HG02610 (cell line): ENCODE results near the gene DDA1.
A peak's percentile ranks its signal among the peaks of the same experiment; 100 is the strongest.
"Not testable (repeated sequence)": the region's sequence is repeated elsewhere in the genome, so short reads cannot be mapped to it uniquely, and the experiment has no call there.

Source experiments
- ATAC-seq: cut with Tn5 transposase; IDR thresholded peaks from one replicate; pipeline ENCODE4 v1.9.1; 2021; ENCODE audit warnings: mild to moderate bottlenecking, moderate library complexity; ENCODE audit not compliant: unreplicated experiment

The DDA1 gene

DNA sequence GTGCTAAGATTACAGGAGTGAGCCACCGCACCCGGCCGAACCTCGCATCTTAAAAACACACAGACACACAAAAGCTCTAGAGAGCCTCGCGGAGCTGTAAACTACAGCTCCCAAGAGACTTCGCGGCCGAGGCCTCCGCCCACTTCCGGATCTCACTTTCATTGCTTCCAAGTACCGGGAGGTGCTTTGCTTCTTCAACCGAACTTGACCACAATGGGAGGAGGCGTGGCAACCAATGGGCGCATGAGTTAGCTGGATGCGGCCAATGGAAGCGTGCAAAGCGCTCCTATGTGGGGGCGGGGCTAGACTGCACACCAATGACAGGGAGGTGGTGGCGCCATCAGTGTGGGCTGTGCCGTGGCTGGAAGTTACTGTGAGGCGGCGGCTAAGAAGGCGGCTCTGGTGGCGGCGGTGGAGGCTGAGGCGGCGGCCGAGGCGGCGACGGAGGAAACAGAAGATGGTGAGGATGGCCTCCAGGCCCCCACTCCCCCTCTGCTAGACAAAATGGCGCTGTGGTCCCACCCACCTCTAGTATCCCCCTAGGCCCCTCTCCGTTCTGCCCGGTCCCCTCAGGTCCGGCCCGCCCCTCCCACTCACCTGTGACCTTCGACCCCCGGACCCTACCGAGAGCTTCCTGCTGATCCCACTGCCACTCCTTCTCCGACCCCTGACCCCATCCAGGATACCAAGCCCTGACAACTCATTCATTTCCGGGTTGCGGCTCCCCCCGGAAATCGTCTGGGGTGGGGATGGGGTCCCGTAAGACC is at the start of gene DDA1:
TSS of gene DDA1 (plus strand) at position 366 of the 767 bp plus-strand sequence. CDS start at position 458, 92 bp downstream.
- ATAC-seq = peak; percentile 66

- no peak for ATAC-seq
Measured at GRCh38 chr19:17259934-17260333, 49.4 kb upstream of the DDA1 start.

- ATAC-seq = peak; percentile 80
Measured at GRCh38 chr19:17260842-17261325, 48.5 kb upstream of the DDA1 start.

GRCh38 chr19:17262557-17262956 is 46.8 kb upstream of the DDA1 start:
- no peak for ATAC-seq

- no peak for ATAC-seq
Measured at GRCh38 chr19:17263712-17264640, 45.4 kb upstream of the DDA1 start.

DNA sequence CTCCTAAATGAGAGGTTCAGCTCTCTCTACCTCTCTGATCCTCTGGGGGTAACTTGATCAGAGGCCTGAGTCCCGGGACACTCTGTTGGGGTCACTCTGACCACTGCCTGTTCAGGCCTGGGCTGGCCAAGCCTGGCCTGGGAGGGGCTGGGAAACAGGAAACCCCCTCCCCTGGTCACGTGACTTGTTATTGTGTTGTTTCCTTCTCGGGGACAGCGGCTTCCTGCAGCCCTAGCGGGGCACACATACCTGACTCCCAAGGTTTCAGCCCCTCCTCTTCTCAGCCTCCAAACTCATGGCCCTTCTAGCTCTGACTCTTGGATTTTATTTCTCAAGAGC is 44.8 kb upstream of the DDA1 start, which contains the start of gene USHBP1:
TSS of gene USHBP1 (minus strand) at position 105 of the 339 bp plus-strand sequence. CDS start 446 bp downstream, outside the sequence.
- no peak for ATAC-seq

DNA sequence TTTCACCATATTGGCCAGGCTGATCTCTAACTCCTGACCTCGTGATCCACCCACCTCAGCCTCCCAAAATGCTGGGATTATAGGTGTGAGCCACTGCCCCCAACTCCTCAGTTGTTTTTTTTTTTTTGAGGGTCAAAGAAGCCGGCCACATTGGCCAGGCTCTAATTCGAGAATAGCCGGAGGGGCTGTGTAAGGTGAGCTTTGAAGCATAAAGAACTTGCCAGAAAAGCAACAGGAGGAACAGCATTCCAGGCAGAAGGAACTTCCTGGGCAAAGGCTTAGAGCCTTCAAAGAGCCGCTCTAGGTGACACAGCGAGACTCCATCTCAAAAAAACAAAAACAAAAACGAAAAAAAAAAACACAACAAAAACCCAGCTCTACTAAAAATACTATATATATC is 43.3 kb upstream of the DDA1 start:
- no peak for ATAC-seq

DNA sequence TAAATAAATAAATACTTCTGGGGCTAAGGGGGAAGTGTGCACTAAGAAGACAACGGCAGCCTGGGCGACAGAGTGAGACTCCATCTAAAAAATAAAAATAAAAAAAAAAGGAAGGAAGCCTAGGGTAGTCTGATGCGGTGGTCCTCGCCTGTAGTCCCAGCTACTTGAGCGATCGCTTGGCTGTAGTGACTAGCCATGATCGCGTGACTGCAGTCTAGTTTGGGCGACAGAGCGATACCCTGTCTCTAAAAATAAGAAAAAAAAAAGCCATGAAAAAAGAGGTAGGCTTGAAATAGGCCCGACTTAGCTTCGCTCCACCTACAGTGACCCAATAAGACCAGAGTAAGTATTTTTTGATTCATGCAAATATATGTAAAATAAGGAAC is 42.8 kb upstream of the DDA1 start:
- no peak for ATAC-seq

GRCh38 chr19:17266975-17267788 is 42.2 kb upstream of the DDA1 start, which contains the start of gene BABAM1:
Gene BABAM1 (plus strand): TSS chr19:17267443. CDS start chr19:17268807, 1,364 bp downstream.
- ATAC-seq = peak; percentile 90

DNA sequence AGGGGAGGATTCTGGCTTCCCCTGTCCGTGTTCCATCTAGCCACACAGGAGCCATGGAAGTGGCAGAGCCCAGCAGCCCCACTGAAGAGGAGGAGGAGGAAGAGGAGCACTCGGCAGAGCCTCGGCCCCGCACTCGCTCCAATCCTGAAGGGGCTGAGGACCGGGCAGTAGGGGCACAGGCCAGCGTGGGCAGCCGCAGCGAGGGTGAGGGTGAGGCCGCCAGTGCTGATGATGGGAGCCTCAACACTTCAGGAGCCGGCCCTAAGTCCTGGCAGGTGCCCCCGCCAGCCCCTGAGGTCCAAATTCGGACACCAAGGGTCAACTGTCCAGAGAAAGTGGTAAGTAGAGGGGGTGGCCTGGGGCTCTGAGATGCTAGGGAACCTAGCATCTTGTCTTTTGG is 40.6 kb upstream of the DDA1 start:
- no peak for ATAC-seq

DNA sequence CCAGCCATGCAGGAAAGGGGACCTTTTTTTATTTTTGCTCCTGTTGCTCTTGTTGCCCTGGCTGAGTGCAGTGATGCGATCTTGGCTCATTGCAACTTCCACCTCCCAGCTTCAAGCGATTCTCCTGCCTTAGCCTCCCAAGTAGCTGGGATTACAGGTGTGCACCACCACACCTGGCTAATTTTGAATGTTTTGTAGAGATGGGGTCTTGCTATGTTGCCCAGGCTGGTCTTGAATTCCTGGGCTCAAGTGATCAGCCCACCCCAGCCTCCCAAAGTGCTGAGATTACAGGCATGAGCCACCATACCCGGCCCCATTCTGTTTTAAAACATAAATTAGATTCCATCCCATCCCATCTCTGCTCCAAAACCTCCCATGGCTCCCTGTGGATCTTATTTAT is 34.5 kb upstream of the DDA1 start:
- not testable (repeated sequence) for ATAC-seq

DNA sequence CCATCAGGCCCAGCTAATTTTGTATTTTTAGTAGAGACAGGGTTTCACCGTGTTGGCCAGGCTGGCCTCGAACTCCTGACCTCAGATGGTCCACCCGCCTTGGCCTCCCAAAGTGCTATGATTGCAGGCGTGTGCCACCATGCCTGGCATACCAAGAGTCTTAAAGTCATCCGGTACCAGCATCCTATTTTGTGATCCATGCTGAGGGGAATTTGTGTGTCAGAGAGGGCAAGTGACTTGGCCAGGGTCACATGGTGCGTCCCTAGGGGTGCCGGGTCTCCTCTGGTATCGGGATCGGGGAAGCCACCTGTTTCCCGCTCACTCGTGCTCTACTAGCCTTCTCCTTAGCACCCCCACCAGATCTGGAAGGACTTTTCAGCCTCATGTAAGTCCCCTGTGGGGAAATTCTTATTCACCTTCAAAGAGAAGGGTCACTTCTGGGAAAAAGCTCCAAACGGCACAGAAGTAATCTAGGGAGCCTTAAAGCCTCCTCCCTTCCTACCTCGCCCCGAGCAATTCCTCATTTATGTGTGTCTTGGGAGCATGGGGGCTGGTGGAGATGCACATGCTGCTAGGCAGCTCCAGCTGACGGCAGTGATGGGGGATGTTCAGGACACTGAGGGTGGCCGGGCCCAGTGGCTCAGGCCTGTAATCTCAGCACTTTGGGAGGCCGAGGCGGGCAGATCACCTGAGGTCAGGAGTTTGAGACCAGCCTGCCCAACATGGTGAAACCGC is 33.8 kb upstream of the DDA1 start:
- no peak for ATAC-seq

DNA sequence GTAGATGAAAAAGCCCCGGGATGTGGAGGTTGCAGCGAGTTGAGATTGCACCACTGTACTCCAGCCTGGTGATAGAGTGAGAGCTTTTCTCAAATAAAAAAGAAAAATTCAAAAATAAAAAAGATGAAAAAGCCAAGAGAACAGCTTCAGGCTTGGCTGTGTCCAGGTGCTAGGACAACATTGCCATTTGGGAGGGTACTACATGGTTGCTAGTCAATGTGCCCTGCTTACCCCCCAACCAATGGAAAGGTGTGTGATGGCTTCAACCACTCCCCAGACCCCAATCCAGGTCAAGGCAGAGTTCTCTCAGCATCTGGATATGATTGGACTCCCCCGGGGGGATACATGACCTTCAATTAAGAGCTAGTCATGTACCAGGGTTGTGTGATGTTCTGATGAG is 29.9 kb upstream of the DDA1 start:
- ATAC-seq = no peak

GRCh38 chr19:17281391-17282304 is 27.7 kb upstream of the DDA1 start, which contains the start of gene ANKLE1:
Gene ANKLE1 (plus strand): TSS chr19:17281901. CDS start chr19:17281921, 20 bp downstream.
- no peak for ATAC-seq

DNA sequence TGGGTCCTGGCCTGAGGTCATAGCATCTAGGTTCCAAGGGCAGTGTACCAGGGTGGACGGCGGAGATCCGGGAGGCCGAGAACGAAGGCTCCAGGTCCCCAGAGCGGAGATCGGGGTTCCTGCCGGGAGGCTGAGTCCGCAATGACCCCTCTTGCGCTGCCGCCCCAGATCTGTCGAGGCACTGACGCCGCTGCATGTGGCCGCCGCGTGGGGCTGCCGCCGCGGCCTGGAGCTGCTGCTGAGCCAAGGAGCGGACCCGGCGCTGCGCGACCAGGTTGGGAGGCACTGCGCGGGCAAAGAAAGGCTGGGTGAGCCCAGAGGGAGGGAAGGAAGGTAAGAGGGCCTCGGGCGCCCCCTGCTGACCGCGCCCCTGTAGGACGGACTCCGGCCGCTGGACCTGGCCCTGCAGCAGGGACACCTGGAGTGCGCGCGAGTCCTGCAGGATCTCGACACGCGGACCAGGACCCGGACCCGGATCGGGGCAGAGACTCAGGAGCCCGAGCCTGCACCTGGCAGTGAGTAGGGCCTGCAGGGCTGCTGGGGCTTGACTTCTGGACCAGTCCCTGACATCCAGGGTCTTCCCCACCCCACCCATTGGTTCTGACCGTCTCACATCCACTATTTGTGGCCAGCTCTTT is 26.8 kb upstream of the DDA1 start:
- peak; percentile 41 for ATAC-seq

DNA sequence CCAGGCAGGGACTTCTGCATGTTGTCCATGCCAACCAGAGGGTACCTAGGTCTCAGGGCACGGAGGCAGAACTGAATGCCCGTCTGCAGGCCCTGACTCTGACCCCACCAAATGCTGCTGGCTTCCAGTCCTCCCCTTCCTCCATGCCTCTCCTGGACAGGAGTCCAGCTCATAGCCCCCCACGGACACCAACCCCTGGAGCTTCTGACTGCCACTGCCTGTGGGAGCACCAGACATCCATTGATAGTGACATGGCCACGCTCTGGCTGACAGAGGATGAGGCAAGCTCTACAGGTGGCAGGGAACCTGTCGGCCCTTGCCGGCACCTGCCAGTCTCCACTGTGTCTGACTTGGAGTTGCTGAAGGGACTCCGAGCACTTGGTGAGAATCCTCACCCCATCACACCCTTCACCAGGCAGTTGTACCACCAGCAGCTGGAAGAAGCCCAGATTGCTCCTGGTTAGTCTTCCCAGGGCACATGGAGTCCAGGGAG is 25.8 kb upstream of the DDA1 start:
- ATAC-seq = no peak

- ATAC-seq = no peak
Measured at GRCh38 chr19:17285415-17286135, 23.8 kb upstream of the DDA1 start.

- no peak for ATAC-seq
Measured at GRCh38 chr19:17286263-17286662, 23.1 kb upstream of the DDA1 start.
